Activated T-helper 9 cell treated with anti-CD3 and anti-CD28 coated beads, Interleukin-2, amount 50 U/mL, for 16 hours (primary cell): ENCODE measurements around the gene NINL.

Experiments
- DNase-seq: peaks from one replicate; pipeline ENCODE4 v3.0.0-alpha.2; 2020; ENCODE audit warnings: low read depth

NINL gene

GRCh38 chr20:25461786-25462545 lies 123.4 kb downstream of the NINL start:
- no peak for DNase-seq

DNA sequence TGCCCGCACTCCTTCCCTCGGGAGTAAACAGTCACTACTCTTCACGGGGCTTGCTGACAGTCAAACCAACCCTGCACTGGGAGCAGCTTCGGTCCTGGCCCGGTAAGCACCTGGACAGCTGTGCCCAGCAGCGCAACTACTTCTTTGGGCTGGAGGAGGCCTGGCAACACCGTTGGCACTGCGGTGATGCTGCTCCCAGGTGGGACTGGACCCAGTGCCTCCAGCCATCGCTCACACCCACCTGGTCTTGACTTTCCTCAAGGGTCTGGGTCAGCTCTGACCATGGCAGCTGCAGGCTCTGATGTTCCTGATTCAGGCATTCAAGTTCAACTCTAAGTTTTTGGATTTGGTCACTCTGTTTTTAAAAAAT lies 124.1 kb downstream of the NINL start:
- DNase-seq = no peak

- DNase-seq = no peak
Measured at GRCh38 chr20:25460566-25461280, 124.6 kb downstream of the NINL start.

DNA sequence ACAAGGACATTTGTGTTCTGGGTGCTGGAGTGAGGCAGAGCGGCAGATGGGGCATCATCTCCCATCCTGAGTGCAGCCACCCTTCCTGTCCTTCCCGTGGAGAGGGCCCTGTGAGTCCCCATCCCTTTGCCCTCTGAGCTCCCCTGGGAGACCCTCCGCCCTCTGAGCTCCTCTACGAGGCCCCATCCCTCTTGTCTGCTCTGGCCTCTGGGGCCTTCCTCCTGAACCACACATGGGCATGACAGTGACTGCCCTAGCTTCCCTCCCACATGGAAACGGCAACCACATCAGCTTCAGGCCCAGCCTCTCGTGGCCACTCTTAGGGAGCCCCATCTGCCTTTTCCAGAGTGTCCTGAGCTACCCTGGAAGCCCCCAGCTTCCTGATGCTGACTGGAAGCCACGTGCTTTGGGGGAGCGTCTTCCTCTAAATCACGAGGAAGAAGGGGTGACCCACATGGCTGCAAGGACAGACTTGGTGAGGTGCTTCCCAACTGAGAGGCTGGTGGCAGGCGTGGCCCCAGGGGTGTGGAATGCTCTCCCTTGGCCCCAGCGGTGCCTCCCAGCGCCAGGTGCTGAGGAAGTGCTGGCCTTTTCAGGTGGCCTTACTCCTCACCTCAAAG lies 125.3 kb downstream of the NINL start:
- DNase-seq = no peak

GRCh38 chr20:25459111-25459830 lies 126.1 kb downstream of the NINL start:
- no peak for DNase-seq

- no peak for DNase-seq
Measured at GRCh38 chr20:25457886-25458680, 127.2 kb downstream of the NINL start.

DNA sequence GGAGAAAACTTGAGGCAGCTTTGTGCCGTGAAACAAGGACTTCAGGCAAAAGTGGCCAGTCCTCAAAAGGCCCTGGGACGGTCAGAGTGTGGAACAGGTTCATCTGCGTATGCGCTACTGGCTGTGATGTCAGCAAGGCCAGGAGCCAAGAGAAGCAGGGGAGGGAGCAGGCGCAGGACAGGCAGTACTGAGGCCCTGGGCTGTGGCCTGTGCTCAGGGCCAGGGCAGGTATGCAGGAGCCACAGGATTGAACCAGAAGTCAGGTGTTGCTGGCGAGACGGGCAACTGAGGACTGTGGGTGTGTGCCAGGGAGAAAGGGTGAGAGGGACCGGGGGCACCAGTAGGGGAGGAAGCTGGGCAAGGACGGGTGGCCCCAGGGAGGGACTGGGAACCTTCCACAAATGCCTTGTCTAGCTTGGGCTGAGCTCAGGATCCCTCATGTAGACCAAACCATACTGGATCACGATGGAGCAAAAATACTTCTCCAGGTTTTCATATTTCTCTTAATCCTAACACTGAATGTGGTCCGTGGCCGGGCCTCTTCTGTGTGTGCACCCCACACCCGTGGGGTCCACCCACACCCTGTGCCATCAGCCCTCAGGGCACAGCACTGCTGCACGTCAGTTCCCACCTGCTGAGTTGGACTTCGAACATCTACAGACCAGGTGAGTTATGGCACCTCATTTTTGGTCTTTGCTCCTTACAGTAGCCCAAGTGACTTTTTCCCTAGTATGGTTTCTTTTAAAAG lies 131.0 kb downstream of the NINL start:
- DNase-seq = no peak

GRCh38 chr20:25453035-25453810 lies 132.1 kb downstream of the NINL start:
- no peak for DNase-seq

GRCh38 chr20:25452333-25452732 lies 133.0 kb downstream of the NINL start:
- no peak for DNase-seq

DNA sequence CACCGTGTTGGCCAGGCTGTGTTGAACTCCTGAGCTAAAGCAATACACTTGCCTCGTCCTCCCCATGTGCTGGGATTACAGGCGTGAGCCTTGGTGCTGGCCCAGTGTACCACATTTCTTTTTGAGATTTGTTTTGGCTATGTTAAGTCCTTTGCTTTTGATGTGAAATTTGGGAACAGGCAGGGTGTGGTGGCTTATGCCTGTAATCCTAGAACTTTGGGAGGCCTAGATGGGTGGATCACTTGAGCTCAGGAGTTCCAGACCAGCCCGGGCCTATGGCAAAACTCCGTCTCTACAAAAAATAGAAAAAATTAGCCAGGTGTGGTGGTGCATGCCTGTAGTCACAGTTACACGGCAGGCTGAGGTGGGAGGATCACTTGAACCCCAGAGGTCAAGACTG lies 137.7 kb downstream of the NINL start:
- DNase-seq = no peak

DNA sequence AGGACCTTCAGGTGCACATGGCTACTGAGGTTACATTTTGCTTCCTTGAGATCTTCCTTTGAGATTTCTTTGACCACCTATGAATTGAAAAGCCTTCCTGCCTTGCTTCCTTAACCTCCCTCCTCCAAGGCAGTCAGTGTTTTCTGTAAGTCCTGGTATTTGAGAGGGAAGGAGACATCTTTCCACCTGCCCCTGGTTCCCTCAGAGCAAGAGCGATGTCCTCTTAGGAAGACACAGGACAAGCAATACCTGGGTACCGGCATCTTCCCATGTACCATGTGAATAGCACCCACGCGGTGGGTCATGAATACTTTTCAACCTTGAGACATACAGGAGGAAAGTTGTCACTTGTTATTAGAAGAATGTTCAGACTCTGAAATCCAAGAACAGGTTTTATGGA lies 140.8 kb downstream of the NINL start:
- DNase-seq = no peak

- DNase-seq = no peak
Measured at GRCh38 chr20:25439328-25439727, 146.0 kb downstream of the NINL start.

DNA sequence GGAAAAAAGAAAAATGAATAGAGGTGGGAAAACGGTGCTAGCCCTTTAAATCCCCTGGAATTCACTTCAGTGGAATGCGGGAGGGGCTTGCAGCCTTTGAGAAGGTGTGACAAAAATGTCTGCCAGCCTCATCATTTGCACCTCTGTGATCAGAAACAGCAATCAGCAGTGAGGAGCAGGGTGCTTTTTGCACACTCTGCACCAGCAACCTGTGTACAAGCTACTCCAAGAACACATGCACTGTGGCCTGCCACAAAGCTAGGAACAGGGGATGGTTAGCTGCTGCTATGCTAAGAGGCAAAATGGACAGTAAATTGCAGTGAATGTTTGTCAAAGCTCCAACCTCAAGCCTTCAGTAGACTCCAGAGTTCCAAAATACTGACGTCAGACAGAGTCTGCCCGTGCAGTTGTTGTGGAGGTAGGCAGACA lies 148.2 kb downstream of the NINL start:
- DNase-seq = no peak

GRCh38 chr20:25424536-25424935 lies 160.8 kb downstream of the NINL start:
- no peak for DNase-seq

DNA sequence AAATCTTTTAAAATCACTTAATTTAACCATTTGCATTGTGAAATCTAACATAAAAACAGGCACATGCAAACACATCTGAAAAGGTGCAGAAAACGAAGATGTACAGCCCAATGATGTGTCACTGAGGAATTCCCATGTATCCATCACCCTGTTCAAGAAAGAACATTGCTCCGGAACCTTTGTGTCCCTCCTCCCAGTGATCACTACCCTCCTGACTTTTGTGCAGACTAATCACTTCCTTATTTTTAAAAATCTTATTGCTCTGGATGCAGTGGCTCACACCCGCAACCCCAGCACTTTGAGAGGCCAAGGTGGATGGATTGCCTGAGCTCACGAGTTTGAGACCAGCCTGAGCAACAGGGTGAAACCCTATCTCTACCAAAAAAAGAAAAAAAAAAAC lies 163.3 kb downstream of the NINL start:
- DNase-seq = no peak

- DNase-seq = no peak
Measured at GRCh38 chr20:25421102-25421501, 164.2 kb downstream of the NINL start.

- DNase-seq = no peak
Measured at GRCh38 chr20:25418776-25419175, 166.6 kb downstream of the NINL start.

DNA sequence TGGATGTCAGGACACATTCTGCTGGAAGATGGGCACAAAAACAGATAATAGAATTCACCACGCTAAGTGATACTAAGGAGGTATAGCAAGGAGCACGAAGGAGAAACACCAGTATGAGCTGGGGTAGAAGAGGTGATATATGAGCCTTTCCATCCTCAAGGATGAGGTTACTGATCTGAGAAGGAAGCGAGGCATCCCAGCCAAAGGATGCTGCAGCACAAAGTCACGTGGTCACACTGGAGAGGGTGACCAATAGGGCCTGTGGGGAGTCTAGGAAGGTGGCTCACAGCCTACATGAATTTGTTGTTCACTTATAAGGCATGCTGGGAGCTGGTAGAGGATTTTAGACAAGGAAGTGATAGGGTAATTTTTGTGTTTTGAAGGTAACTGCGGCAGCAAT lies 176.4 kb downstream of the NINL start:
- DNase-seq = no peak

- DNase-seq = no peak
Measured at GRCh38 chr20:25408170-25408547, 177.2 kb downstream of the NINL start.
